Upper lobe of left lung (tissue), 6 donors: ENCODE measurements around the gene CTXND1. TPM values are rescaled to one million over a fixed set of nuclear protein-coding genes. Genes with fewer than 3 reads are reported as not detected.

Source experiments
- ATAC-seq, 2 donors: fragments of 200-7000 bp; cut with Tn5 transposase; one replicate each; pipeline ENCODE4 v1.9.1; 2022; ENCODE audit warnings: mild to moderate bottlenecking in 2 of 2, moderate library complexity in 2 of 2; ENCODE audit not compliant: low FRiP score in 2 of 2
- DNase-seq, 2 donors: peaks; one replicate each; pipeline ENCODE4 v3.0.0-alpha.2; 2019 to 2020
- H3K27ac ChIP-seq, 4 donors: fragments of 200-600 bp; sonication (generic); one replicate each; pipeline ENCODE4 v1.5.1; 2016 to 2019
- H3K27me3 ChIP-seq, 4 donors: fragments of 200-600 bp; sonication (generic); one replicate each; pipeline ENCODE4 v1.5.1; 2017 to 2019
- H3K36me3 ChIP-seq, 4 donors: fragments of 200-600 bp; sonication (generic); one replicate each; pipeline ENCODE4 v1.5.1; 2016 to 2019
- H3K4me1 ChIP-seq, 4 donors: fragments of 200-600 bp; sonication (generic); one replicate each; pipeline ENCODE4 v1.5.1; 2018 to 2019
- H3K4me3 ChIP-seq, 4 donors: fragments of 200-600 bp; sonication (generic); one replicate each; pipeline ENCODE4 v1.5.1; 2017 to 2019; ENCODE audit warnings: mild to moderate bottlenecking in 2 of 4, moderate library complexity in 1 of 4
- H3K9me3 ChIP-seq, 4 donors: fragments of 200-600 bp; sonication (generic); one replicate each; pipeline ENCODE4 v1.5.1; 2018 to 2019
- EP300 ChIP-seq, 4 donors: sonication (generic); formaldehyde crosslinking; IDR thresholded peaks; one replicate each; pipeline ENCODE4 v1.5.1; 2017; ENCODE audit warnings: antibody characterized with exemption in 4 of 4, control low read depth in 2 of 4
- POLR2A ChIP-seq, 4 donors: fragments of 450-650 bp; IDR thresholded peaks; one replicate each; pipeline ENCODE4 v1.5.1; 2016 to 2017; ENCODE audit warnings: antibody characterized with exemption in 4 of 4, mild to moderate bottlenecking in 2 of 4
- POLR2AphosphoS5 ChIP-seq, 2 donors: sonication (generic); formaldehyde crosslinking; IDR thresholded peaks; one replicate each; pipeline ENCODE4 v1.5.1; 2017; ENCODE audit warnings: antibody characterized with exemption in 2 of 2
- WGBS, 2 donors: methylation state at CpG; one replicate each; pipeline ENCODE4 v1.1.5; 2017 to 2018; 5-methylcytosine and 5-hydroxymethylcytosine counted together
- total RNA-seq, 6 donors: library from RNA; depleted of rRNA in 4 of 6; stranded (reverse); fragments of >200 nt in 4 of 6; gene quantifications; one replicate each; pipeline versions ENCODE4 v1.1.0 to v1.2.1, GENCODE V29; 2016 to 2021
- TF ChIP-seq, protein P1 (sequence below), 6 experiments: fragments of 450-650 bp in 4 of 6; fragments of 200-600 bp in 2 of 6; sonication (generic) in 2 of 6; IDR thresholded peaks; one replicate each; pipeline ENCODE4 v1.5.1; 2016 to 2019; ENCODE audit warnings: antibody characterized with exemption in 6 of 6
- donor health status: DM: no; HTN: no; CAD: no; lungs with moderate emphysema.
- donor health status: DM: no; HTN: yes; CAD: no; lungs with severe emphysema.

CTXND1 gene
- total RNA-seq, 6 donors from 2014 or later = 0.10 to 4.1 (median 1.1) TPM

DNA sequence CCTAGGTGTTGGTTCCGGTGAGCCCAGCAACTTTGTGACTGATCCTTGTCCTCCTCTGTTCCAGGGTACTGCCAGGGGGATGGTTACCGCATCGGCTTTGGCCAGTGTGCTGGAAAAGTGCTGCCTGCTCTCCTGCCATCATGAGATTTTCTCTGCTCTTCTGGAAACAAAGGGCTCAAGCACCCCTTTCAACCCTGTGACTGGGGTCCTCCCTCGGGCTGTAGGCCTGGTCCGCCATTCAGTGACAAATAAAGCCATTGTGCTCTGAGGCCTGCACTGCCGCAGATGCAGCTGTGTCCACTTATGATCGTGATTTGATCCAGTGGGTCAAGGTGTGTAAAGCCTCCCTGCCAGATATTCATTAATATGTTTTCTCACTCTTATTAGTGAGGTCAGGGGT is 65.9 kb downstream of the CTXND1 start:
- H3K4me3 ChIP-seq = no peak overlapping the region
- WGBS, 2 donors = 86 to 95% methylated on average over 4 to 7 of the region's 7 CpGs

DNA sequence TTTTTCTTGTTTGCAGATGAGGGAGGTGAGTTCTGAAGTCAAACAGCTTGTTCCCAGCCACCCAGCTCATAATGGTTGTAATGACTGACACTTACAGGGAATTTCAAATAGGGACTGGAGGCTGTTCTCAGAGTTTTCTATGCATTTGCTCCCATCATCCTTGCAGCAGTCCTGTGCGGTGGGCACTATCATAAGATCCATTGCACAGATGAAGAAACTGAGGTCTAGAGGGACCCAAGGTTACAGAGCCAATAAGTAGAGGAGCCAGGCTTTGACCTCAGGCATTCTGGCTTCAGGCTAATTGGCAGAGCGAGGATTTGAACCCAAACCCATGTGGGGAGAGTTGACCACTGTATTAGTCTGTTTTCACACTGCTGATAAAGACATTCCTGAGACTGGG is 66.9 kb downstream of the CTXND1 start:
- 98 to 100% methylated on average over 2 of the region's 2 CpGs for WGBS, 2 donors
- no peaks in the 10 kb centered on the region for H3K9me3 ChIP-seq
- peaks cover 0 to 56% (median 40%) of the 10 kb centered on the region in 4 donors for H3K36me3 ChIP-seq

More for the DNA sequence above, 65.9 kb downstream of the CTXND1 start:
- DNase-seq (no peak), ATAC-seq (no peak)
- Histone ChIP-seq H3K27me3 (no peaks in the 10 kb centered on the region), H3K4me1 (peaks cover 0 to 10% (median 5%) of the 10 kb centered on the region in 4 donors), H3K27ac (no peak overlapping the region), H3K9me3 (no peaks in the 10 kb centered on the region), H3K36me3 (peaks cover 0 to 47% (median 33%) of the 10 kb centered on the region in 4 donors)
- TF ChIP-seq EP300 (IDR thresholded peaks at IDR 0.05) = no peak
- TF ChIP-seq, protein P1, sequence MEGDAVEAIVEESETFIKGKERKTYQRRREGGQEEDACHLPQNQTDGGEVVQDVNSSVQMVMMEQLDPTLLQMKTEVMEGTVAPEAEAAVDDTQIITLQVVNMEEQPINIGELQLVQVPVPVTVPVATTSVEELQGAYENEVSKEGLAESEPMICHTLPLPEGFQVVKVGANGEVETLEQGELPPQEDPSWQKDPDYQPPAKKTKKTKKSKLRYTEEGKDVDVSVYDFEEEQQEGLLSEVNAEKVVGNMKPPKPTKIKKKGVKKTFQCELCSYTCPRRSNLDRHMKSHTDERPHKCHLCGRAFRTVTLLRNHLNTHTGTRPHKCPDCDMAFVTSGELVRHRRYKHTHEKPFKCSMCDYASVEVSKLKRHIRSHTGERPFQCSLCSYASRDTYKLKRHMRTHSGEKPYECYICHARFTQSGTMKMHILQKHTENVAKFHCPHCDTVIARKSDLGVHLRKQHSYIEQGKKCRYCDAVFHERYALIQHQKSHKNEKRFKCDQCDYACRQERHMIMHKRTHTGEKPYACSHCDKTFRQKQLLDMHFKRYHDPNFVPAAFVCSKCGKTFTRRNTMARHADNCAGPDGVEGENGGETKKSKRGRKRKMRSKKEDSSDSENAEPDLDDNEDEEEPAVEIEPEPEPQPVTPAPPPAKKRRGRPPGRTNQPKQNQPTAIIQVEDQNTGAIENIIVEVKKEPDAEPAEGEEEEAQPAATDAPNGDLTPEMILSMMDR (IDR thresholded peaks at IDR 0.05) = no peak
- TF ChIP-seq POLR2A (IDR thresholded peaks at IDR 0.05) = no peak
- TF ChIP-seq POLR2AphosphoS5 (IDR thresholded peaks at IDR 0.05) = no peak

DNA sequence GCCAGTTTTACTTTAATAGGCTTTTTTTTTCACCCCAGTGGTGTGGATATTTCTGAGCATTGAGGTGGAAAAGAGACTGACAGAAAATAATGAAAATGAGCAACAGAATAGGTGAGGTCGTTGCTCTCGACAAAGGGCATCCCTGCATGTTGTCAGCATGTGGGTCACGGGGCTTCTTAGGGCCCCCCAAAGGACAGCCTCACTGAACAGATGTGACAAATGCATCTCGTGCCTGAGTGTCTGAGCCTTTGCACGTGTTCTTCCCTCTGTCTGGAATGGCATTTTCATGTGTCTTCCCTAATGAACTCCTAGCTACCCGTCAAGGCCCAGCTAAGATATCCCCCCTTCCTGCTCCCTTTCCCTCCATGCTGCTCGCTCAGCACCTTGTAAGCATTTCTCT is 67.5 kb downstream of the CTXND1 start:
- Histone ChIP-seq H3K4me3 (no peak overlapping the region), H3K36me3 (peaks cover 0 to 59% (median 42%) of the 10 kb centered on the region in 4 donors), H3K27ac (no peak overlapping the region), H3K27me3 (no peaks in the 10 kb centered on the region), H3K4me1 (peaks cover 0 to 10% (median 5%) of the 10 kb centered on the region in 4 donors), H3K9me3 (no peaks in the 10 kb centered on the region)
- no peak for TF ChIP-seq POLR2A (IDR thresholded peaks at IDR 0.05)
- TF ChIP-seq, protein P1 (IDR thresholded peaks at IDR 0.05) = no peak
- TF ChIP-seq POLR2AphosphoS5 (IDR thresholded peaks at IDR 0.05) = no peak
- no peak for TF ChIP-seq EP300 (IDR thresholded peaks at IDR 0.05)
- no peak for DNase-seq
- WGBS, 2 donors = 84 to 92% methylated on average over 7 of the region's 7 CpGs
- no peak for ATAC-seq

More for the DNA sequence above, 66.9 kb downstream of the CTXND1 start:
- Histone ChIP-seq H3K4me1 (peaks cover 0 to 10% (median 5%) of the 10 kb centered on the region in 4 donors), H3K27ac (no peak overlapping the region), H3K4me3 (no peak overlapping the region), H3K27me3 (no peaks in the 10 kb centered on the region)
- DNase-seq (no peak), ATAC-seq (no peak)
- TF ChIP-seq POLR2A (IDR thresholded peaks at IDR 0.05) (no peak), EP300 (IDR thresholded peaks at IDR 0.05) (no peak), POLR2AphosphoS5 (IDR thresholded peaks at IDR 0.05) (no peak)
- TF ChIP-seq, protein P1 (IDR thresholded peaks at IDR 0.05) = no peak

DNA sequence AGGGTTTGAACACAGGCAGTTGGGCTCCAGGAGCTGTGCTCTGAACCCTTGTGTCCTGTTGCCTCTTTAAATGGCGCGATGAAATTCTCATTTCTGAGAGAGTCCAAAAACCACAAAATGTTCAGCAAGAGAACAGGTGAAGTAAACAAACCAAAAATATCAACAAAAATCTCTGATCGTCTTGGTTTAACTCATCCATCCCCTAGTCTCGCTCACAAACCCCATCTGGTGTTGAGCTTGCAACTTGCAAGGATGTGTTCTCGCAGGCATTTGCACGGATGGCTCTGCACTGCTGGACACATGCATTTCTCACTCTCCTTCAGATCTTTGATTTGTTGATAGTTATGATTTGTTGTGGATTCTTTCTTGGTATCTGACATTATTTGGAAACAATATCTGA is 68.1 kb downstream of the CTXND1 start:
- ATAC-seq = no peak
- no peaks in the 10 kb centered on the region for H3K9me3 ChIP-seq
- 83 to 84% methylated on average over 6 of the region's 6 CpGs for WGBS, 2 donors
- H3K4me1 ChIP-seq = peaks cover 0 to 10% (median 5%) of the 10 kb centered on the region in 4 donors
- peaks cover 0 to 59% (median 42%) of the 10 kb centered on the region in 4 donors for H3K36me3 ChIP-seq
- DNase-seq = no peak
- H3K4me3 ChIP-seq = no peak overlapping the region
- H3K27ac ChIP-seq = no peak overlapping the region
- TF ChIP-seq POLR2A (IDR thresholded peaks at IDR 0.05) (no peak), POLR2AphosphoS5 (IDR thresholded peaks at IDR 0.05) (no peak)
- no peaks in the 10 kb centered on the region for H3K27me3 ChIP-seq

DNA sequence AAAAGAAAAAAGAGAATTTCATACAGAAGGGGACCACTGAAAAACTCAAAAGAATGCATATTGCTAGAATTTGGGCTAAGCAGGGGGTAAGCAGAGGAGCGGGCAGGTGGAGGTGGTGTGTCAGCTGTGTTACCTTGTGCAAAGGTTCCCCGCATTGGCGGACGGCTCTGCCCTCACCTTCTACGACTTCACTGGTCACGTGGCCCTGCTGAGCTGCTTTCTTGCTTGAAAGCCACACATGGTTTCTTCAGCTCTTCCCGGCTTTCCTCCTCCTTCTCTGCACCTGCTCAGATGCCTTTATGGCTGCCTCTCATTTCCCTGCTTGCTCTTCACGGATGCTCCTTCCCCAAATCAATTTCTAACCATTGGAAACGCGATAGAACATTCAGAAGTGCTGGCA is 68.7 kb downstream of the CTXND1 start:
- Histone ChIP-seq H3K4me1 (peaks cover 0 to 10% (median 5%) of the 10 kb centered on the region in 4 donors), H3K4me3 (no peak overlapping the region), H3K36me3 (peaks cover 0 to 60% (median 42%) of the 10 kb centered on the region in 4 donors), H3K27me3 (no peaks in the 10 kb centered on the region), H3K9me3 (no peaks in the 10 kb centered on the region), H3K27ac (no peak overlapping the region)
- ATAC-seq = no peak
- no peak for DNase-seq
- WGBS, 2 donors = 88 to 93% methylated on average over 10 of the region's 10 CpGs
- TF ChIP-seq EP300 (IDR thresholded peaks at IDR 0.05) (no peak), POLR2AphosphoS5 (IDR thresholded peaks at IDR 0.05) (no peak), POLR2A (IDR thresholded peaks at IDR 0.05) (no peak)
- TF ChIP-seq, protein P1 (IDR thresholded peaks at IDR 0.05) = no peak
